SK-N-SH (cell line): ENCODE data around the gene CNTLN.

Experiments
- EZH2phosphoT487 ChIP-seq: fragments of 200-600 bp; sonication (generic); IDR thresholded peaks from 2 replicates; pipeline ENCODE4 v1.6.1; 2017; ENCODE audit warnings: low read depth, mixed run types, mild to moderate bottlenecking, antibody characterized with exemption, moderate library complexity, borderline replicate concordance
- FOXJ3 ChIP-seq: sonication (generic); formaldehyde crosslinking; IDR thresholded peaks from 2 replicates; pipeline ENCODE4 v1.5.1; 2020; ENCODE audit warnings: mild to moderate bottlenecking, missing genetic modification reagents
- MXI1 ChIP-seq: IDR thresholded peaks from 2 replicates; pipeline ENCODE4 v1.6.1; 2012; ENCODE audit warnings: mild to moderate bottlenecking, low read depth, low read length, improper control_type of control experiment
- TCF12 ChIP-seq: IDR thresholded peaks from 2 replicates; pipeline ENCODE4 v1.4.0; 2012
- TF ChIP-seq, protein P1 (sequence below): fragments of 200-600 bp; sonication (generic); IDR thresholded peaks from 2 replicates; pipeline ENCODE4 v1.6.1; 2017; ENCODE audit warnings: antibody characterized with exemption, mild to moderate bottlenecking, moderate library complexity
- TF ChIP-seq, protein P2 (sequence below): IDR thresholded peaks from 2 replicates; pipeline ENCODE4 v1.6.1; 2012; ENCODE audit warnings: mild to moderate bottlenecking, low read depth, low read length, moderate library complexity

DNA sequence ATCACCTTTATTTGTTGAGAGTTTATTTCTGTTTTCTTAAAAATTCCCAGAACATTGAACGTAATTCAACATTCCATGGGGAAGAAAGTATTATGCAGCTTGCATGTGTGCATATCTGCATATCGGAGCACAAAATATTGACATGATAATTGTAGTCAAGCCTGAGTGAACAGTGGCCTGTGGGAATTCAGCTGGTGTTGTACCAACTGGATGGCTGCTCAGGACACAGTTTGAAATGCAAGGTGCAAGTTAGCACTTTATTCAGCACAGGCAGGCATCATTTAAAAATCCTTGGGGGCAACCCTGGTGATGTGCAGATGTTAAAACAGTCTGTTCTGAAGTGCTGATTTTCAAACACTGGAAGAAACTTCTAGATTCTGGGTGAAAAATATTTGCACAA is 82.4 kb downstream of the CNTLN start:
- TF ChIP-seq MXI1 (no peak), EZH2phosphoT487 (no peak), FOXJ3 (CRISPR knock-in tag) (no peak), TCF12 (no peak)
- TF ChIP-seq, protein P1, sequence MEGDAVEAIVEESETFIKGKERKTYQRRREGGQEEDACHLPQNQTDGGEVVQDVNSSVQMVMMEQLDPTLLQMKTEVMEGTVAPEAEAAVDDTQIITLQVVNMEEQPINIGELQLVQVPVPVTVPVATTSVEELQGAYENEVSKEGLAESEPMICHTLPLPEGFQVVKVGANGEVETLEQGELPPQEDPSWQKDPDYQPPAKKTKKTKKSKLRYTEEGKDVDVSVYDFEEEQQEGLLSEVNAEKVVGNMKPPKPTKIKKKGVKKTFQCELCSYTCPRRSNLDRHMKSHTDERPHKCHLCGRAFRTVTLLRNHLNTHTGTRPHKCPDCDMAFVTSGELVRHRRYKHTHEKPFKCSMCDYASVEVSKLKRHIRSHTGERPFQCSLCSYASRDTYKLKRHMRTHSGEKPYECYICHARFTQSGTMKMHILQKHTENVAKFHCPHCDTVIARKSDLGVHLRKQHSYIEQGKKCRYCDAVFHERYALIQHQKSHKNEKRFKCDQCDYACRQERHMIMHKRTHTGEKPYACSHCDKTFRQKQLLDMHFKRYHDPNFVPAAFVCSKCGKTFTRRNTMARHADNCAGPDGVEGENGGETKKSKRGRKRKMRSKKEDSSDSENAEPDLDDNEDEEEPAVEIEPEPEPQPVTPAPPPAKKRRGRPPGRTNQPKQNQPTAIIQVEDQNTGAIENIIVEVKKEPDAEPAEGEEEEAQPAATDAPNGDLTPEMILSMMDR: no peak
- TF ChIP-seq, protein P2, sequence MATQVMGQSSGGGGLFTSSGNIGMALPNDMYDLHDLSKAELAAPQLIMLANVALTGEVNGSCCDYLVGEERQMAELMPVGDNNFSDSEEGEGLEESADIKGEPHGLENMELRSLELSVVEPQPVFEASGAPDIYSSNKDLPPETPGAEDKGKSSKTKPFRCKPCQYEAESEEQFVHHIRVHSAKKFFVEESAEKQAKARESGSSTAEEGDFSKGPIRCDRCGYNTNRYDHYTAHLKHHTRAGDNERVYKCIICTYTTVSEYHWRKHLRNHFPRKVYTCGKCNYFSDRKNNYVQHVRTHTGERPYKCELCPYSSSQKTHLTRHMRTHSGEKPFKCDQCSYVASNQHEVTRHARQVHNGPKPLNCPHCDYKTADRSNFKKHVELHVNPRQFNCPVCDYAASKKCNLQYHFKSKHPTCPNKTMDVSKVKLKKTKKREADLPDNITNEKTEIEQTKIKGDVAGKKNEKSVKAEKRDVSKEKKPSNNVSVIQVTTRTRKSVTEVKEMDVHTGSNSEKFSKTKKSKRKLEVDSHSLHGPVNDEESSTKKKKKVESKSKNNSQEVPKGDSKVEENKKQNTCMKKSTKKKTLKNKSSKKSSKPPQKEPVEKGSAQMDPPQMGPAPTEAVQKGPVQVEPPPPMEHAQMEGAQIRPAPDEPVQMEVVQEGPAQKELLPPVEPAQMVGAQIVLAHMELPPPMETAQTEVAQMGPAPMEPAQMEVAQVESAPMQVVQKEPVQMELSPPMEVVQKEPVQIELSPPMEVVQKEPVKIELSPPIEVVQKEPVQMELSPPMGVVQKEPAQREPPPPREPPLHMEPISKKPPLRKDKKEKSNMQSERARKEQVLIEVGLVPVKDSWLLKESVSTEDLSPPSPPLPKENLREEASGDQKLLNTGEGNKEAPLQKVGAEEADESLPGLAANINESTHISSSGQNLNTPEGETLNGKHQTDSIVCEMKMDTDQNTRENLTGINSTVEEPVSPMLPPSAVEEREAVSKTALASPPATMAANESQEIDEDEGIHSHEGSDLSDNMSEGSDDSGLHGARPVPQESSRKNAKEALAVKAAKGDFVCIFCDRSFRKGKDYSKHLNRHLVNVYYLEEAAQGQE: no peak
